OCI-LY3 (cell line): ENCODE measurements around the gene SYCP2L.
A peak's percentile ranks its signal among the peaks of the same experiment; 100 is the strongest.

Experiments
- H2AFZ ChIP-seq: fragments of 200-600, 300-600 bp; shearing (Covaris generic); 2 replicates; pipeline ENCODE4 v1.6.0; 2014; ENCODE audit warnings: antibody characterized with exemption, low read depth, low read length
- H3K27ac ChIP-seq: fragments of 200-600, 300-600 bp; sonication (generic); 2 replicates; pipeline ENCODE4 v1.5.1; 2014; ENCODE audit warnings: mild to moderate bottlenecking, low read length, moderate library complexity, mixed read lengths
- H3K27me3 ChIP-seq: fragments of 200-600, 300-600 bp; sonication (generic); 2 replicates; pipeline ENCODE4 v1.6.1; 2014; ENCODE audit warnings: low read depth, low read length, mixed read lengths
- H3K36me3 ChIP-seq: fragments of 200-600, 300-600 bp; sonication (generic); replicated peaks from 2 replicates; pipeline ENCODE3; 2014; ENCODE audit warnings: low read depth, low read length, mixed read lengths
- H3K4me1 ChIP-seq: fragments of 300-600, 200-600 bp; sonication (generic); 2 replicates; pipeline ENCODE4 v1.6.1; 2014; ENCODE audit warnings: low read length, mixed read lengths
- H3K4me2 ChIP-seq: fragments of 200-600, 300-600 bp; sonication (generic); 2 replicates; pipeline ENCODE4 v1.6.1; 2014; ENCODE audit warnings: low read length, mixed read lengths
- H3K4me3 ChIP-seq: fragments of 300-600, 200-600 bp; sonication (generic); 2 replicates; pipeline ENCODE4 v1.5.1; 2014; ENCODE audit warnings: antibody characterized with exemption, mild to moderate bottlenecking, low read length, moderate library complexity
- H3K79me2 ChIP-seq: fragments of 300-600, 200-600 bp; shearing (Covaris generic); 2 replicates; pipeline ENCODE4 v1.6.1; 2014; ENCODE audit warnings: mild to moderate bottlenecking, low read length, mixed read lengths
- H3K9ac ChIP-seq: fragments of 300-600, 200-600 bp; shearing (Covaris generic); 2 replicates; pipeline ENCODE4 v1.6.0; 2014; ENCODE audit warnings: mild to moderate bottlenecking, low read length, moderate library complexity
- H3K9me3 ChIP-seq: fragments of 200-600, 300-600 bp; shearing (Covaris generic); 2 replicates; pipeline ENCODE4 v1.6.1; 2014; ENCODE audit warnings: low read length, mixed read lengths; ENCODE audit not compliant: insufficient read depth
- H4K20me1 ChIP-seq: fragments of 200-600, 300-600 bp; sonication (generic); 2 replicates; pipeline ENCODE4 v1.6.1; 2016; ENCODE audit warnings: low read length, mixed read lengths; ENCODE audit not compliant: insufficient read depth
- CTCF ChIP-seq: fragments of 200-600, 300-600 bp; sonication (generic); IDR thresholded peaks from 2 replicates; pipeline ENCODE4 v1.5.1; 2014; ENCODE audit warnings: antibody characterized with exemption, low read length, low read depth
- EZH2phosphoT487 ChIP-seq: fragments of 200-600 bp; shearing (Covaris generic); IDR thresholded peaks from 2 replicates; pipeline ENCODE4 v1.6.1; 2018; ENCODE audit warnings: antibody characterized with exemption, mixed run types, low read depth

Gene SYCP2L

DNA sequence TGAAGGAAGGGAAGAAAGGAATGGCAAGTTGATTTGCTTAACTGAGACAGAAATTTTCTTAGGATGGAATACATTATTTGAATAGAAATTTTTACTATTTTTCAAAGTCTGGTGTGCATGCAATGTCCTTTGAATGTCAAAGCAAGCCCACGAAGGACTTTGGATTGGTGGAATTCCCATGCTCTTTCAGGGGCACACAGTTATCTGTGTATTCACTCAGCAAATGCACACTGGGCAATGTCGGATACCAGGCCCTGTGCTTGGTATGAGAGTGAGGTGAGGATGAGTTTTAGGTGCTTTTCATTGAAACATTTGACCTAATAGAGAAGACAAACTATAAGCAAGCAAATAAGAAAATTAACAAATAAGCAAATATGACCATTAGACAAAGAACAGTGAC lies 73.3 kb downstream of the SYCP2L start:
- H3K36me3 ChIP-seq: no peaks in the 10 kb centered on the region
- H3K4me3 ChIP-seq: no peak overlapping the region
- no peak overlapping the region for H3K4me2 ChIP-seq
- H3K9me3 ChIP-seq: no peaks in the 10 kb centered on the region
- no peaks in the 10 kb centered on the region for H4K20me1 ChIP-seq
- H3K79me2 ChIP-seq: no peaks in the 10 kb centered on the region
- no peaks in the 10 kb centered on the region for H3K27me3 ChIP-seq
- no peak overlapping the region for H2AFZ ChIP-seq
- no peak for TF ChIP-seq EZH2phosphoT487
- TF ChIP-seq CTCF: no peak
- no peak overlapping the region for H3K9ac ChIP-seq
- H3K27ac ChIP-seq: no peak overlapping the region
- peaks cover 20% of the 10 kb centered on the region for H3K4me1 ChIP-seq

DNA sequence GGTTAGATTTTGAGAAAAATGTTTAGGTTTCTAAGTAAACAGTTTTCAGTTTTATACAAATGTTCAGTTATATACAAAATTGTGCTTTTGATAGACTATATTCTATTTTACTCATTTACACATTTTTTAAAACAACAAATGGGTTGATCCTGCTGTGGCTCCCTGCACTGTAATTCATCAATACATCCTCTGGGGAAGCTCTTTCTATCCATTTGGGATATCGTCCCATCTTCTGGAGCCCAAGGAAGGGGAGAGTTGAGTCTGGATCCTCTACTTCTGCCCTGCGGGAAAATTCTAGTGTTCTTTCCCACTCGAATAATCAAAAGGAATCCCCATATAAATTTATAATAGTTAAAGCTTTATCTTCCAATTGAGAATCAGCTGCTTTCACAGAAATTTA lies 75.0 kb downstream of the SYCP2L start:
- no peak overlapping the region for H2AFZ ChIP-seq
- no peaks in the 10 kb centered on the region for H4K20me1 ChIP-seq
- peaks cover 20% of the 10 kb centered on the region for H3K4me1 ChIP-seq
- H3K9me3 ChIP-seq: no peaks in the 10 kb centered on the region; the same call in 1 of the 2 replicates
- no peak overlapping the region for H3K4me2 ChIP-seq
- no peaks in the 10 kb centered on the region for H3K79me2 ChIP-seq
- no peak overlapping the region for H3K27ac ChIP-seq
- H3K36me3 ChIP-seq: no peaks in the 10 kb centered on the region
- H3K27me3 ChIP-seq: no peaks in the 10 kb centered on the region
- H3K4me3 ChIP-seq: no peak overlapping the region
- H3K9ac ChIP-seq: no peak overlapping the region
- TF ChIP-seq CTCF (no peak), EZH2phosphoT487 (no peak)

DNA sequence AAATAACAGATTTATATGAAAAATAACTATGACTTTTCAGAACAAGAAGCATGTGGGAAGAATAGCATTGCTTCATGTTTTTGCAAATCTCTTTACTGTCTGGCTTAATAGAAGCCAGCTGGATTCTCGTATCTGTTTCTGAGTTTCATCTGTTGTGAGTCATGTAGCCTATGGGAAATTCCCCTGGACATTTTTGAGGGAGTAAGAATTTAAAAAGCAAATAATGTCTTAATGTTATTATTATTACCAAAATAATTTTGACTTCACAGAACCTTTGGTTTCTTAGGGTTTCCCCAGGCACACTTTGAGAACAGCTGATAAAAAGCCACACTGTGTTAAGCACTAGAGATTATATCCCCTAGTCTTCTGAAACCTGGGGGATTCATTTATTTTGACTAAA lies 75.8 kb downstream of the SYCP2L start:
- Histone ChIP-seq H3K27me3 (no peaks in the 10 kb centered on the region), H2AFZ (no peak overlapping the region), H3K36me3 (no peaks in the 10 kb centered on the region), H3K79me2 (no peaks in the 10 kb centered on the region), H3K27ac (no peak overlapping the region), H3K9me3 (no peaks in the 10 kb centered on the region; the same call in 1 of the 2 replicates), H3K4me3 (no peak overlapping the region), H3K4me1 (peaks cover 20% of the 10 kb centered on the region), H4K20me1 (no peaks in the 10 kb centered on the region), H3K9ac (no peak overlapping the region), H3K4me2 (peak overlapping the region; percentile 13; the same call in 1 of the 2 replicates)
- no peak for TF ChIP-seq EZH2phosphoT487
- TF ChIP-seq CTCF: no peak

GRCh38 chr6:10963113-10963512 lies 76.3 kb downstream of the SYCP2L start:
- H3K36me3 ChIP-seq: no peaks in the 10 kb centered on the region
- TF ChIP-seq CTCF (no peak), EZH2phosphoT487 (no peak)
- no peaks in the 10 kb centered on the region; the same call in 1 of the 2 replicates for H3K9me3 ChIP-seq
- H3K9ac ChIP-seq: no peak overlapping the region
- H3K27ac ChIP-seq: no peak overlapping the region
- H2AFZ ChIP-seq: no peak overlapping the region
- H4K20me1 ChIP-seq: no peaks in the 10 kb centered on the region
- peak overlapping the region; percentile 13; the same call in 1 of the 2 replicates for H3K4me2 ChIP-seq
- no peak overlapping the region for H3K4me3 ChIP-seq
- no peaks in the 10 kb centered on the region for H3K27me3 ChIP-seq
- peaks cover 20% of the 10 kb centered on the region for H3K4me1 ChIP-seq
- H3K79me2 ChIP-seq: no peaks in the 10 kb centered on the region
